NCI-H774 (cell line): ENCODE results near the gene SNX14.
"Not testable (repeated sequence)": the region's sequence is repeated elsewhere in the genome, so short reads cannot be mapped to it uniquely, and the experiment has no call there.

ENCODE experiments used
- DNase-seq: peaks from one replicate; lab custom pipeline; 2025; lab: John Stamatoyannopoulos, UW

The SNX14 gene, protein sequence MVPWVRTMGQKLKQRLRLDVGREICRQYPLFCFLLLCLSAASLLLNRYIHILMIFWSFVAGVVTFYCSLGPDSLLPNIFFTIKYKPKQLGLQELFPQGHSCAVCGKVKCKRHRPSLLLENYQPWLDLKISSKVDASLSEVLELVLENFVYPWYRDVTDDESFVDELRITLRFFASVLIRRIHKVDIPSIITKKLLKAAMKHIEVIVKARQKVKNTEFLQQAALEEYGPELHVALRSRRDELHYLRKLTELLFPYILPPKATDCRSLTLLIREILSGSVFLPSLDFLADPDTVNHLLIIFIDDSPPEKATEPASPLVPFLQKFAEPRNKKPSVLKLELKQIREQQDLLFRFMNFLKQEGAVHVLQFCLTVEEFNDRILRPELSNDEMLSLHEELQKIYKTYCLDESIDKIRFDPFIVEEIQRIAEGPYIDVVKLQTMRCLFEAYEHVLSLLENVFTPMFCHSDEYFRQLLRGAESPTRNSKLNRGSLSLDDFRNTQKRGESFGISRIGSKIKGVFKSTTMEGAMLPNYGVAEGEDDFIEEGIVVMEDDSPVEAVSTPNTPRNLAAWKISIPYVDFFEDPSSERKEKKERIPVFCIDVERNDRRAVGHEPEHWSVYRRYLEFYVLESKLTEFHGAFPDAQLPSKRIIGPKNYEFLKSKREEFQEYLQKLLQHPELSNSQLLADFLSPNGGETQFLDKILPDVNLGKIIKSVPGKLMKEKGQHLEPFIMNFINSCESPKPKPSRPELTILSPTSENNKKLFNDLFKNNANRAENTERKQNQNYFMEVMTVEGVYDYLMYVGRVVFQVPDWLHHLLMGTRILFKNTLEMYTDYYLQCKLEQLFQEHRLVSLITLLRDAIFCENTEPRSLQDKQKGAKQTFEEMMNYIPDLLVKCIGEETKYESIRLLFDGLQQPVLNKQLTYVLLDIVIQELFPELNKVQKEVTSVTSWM

DNA sequence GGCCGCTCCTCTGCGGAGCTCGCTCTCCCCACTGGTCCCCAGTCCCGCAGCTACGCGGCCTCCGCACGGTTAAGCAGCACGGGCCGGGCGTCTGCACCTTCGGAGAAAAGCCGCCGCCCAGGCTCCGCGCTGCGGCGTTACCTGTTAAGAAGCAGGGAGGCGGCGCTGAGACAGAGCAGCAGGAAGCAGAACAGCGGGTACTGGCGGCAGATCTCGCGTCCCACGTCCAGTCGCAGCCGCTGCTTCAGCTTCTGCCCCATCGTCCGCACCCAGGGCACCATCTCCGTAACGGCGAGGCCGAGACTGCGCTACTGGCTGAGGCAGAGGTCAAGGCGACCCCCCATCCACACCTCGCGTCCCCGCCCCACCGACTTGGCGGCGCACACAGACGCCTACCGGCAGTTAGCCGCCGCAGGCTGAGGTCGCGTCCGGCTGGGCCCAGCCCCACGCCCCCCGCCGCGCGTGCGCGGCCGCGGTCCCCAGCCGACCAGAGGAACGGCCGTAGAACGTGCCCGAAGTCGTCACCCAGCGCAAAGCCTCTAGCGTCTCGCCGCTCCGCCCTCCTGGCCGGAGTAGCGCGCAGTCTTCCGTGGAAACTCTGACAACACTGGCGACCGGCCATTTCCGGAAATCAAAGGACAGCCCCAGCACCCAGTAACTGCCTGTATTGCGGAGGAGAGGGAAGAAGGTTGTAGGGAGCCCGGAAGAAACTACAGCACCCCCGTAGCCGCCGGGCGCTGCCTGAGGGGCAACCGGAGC is at the start of gene SNX14:
SNX14 (minus strand) TSS at position 421 of the 759 bp plus-strand sequence; CDS start at position 281, 140 bp downstream.
- DNase-seq, result peak; percentile 98

- peak; percentile 100 for DNase-seq
Observed at GRCh38 chr6:85642774-85643536, 49.3 kb upstream of the SNX14 start, which contains the start of gene SYNCRIP. TSS of gene SYNCRIP (minus strand) at chr6:85642886. CDS start at chr6:85641439, 1,447 bp downstream.

DNA sequence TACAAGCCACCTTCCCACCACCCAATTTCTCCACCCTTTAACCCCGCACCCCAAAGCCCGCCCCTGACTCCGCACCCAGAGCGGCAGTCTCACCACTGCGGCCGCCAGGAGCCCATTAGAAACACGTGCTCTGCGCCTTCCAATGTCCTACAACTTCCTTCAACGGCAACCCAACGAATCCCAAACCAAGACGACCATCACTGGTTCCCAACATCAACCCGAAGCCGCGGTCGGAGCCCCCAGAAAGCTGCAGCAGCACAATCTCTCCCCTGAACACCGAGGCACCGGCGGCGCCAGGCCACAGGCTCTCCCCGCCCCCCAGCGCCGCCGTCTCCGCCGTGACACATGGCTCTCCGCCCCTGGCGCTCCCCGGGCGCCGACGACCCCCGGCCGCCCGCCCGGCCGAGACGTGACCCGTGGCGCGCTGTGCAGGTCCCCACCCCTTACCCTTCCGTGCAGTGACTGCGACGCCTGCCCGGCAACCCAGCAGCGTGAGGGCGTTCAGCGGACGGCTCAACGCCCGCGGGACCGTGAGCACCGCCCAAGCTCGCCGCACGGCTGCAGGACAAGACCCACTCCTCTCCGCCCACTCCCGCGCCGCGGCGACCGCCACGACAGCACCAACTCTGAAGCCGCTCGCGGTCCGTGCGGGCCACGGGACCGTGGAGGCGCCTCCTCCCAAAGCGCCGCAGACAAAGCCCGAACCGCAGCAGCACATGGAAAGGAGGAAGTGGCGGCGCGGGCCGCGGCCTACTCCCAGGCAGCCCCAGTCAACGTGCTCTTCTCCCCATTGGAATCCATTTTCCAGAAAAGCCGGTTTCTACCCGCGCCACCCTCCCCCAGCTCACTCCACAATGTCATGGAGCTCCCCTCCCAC is 48.5 kb upstream of the SNX14 start:
- DNase-seq, result peak; percentile 63

- peak; percentile 63 for DNase-seq
Observed at GRCh38 chr6:85641522-85641896, 47.9 kb upstream of the SNX14 start.

DNA sequence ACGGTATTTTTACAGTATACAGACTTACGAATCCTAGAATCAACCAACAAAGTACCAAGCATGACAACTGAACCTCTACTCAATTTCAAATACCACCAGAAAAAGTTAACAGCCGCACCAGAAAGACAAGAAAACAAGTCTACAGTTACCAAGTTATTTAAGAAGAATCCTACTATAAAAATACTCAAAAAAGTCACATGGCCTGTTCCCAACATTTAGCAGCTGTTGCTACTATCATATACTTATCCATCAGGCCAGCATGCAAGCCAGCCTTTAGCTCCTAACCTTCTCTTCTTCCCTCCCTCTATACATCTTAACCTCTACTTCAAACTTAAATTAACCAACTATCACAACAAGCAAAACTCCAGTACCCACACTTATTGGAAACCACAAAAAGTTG is 47.2 kb upstream of the SNX14 start:
- no peak for DNase-seq

DNA sequence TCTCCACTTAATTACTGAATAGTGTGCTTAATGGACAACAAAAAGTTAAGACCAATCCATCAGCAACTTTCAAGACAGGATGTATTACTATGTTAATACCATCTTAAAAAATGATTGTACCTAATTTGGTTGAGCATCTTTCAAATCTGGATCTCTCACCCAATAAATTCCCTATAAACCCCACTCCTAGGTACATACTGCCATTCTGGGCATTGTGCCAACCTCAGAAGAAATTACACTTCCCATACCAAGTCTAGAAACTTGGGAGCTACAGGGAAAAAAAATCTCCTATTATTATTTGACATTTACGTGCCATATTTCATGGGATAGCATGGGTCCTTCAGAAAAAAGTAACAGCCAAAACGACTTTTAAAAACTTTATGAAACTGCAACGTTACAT is 43.9 kb upstream of the SNX14 start:
- DNase-seq, result no peak

DNA sequence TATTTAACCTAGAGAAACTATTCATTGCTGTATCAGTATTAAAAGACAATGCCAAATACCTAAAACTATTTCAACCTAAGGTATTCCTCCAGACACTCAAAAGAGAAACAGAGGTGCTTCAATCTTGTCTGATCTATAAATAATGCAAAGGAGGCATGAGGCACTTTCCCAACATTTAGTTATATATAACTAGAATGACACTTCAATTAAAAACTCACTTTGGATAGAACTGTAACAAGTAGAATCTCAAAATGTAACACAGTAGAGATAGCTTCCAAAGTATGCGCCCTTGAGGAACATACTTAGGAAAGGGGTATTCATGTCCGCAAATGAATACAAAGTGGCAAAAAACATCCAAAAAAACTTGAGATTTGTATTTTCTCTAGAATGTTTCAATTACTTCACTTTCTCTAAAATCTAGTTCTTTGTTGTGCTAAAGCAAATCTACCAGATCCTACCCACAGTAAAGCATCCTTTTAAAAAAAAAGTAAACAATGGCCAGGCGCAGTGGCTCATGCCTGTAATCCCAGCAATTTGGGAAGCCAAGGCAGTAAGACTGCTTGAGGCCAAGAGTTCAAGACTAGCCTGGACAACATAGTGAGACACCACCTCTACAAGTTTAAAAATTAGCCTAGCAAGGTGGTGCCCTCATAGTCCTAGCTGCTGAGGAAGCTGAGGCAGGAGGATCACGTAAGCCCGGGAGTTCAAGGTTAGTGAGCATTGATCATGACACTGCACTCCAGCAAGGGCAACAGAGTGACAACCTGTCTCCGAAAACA is 38.7 kb upstream of the SNX14 start:
- no peak for DNase-seq

DNA sequence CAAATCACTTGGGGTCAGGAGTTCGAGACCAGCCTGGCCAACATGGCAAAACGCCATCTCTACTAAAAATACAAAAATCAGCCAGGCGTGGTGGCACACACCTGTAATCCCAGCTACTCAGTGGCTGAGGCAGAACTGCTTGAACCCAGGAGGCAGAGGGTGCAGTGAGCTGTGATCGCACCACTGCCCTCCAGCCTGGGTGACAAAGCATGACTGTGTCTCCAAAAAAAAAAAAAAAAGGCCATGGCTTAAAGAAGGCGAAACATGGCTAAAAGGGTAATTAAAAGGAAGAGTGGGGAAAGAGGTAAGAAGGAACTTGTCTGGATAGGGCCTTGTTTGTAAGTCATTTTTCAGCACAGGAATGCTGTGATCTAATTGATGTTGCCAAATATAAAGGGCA is 37.5 kb upstream of the SNX14 start:
- DNase-seq, result not testable (repeated sequence)

DNA sequence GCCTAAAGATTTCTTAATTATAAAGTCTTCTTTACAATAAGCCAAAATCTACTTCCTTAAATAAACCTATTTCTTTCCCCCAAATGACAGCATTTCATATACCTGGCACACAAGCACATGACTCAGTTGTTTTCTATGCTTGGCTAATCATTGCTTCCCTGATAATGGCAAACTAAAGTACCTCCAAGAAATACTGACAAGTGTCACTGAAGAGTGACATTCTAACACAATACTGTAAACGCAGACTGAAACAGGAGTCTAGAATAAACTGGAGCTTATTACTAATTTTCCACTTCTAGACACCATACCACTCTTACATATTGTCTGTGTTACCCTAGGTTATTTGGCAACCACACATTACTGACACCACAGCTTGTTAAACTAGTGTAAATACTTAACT is 34.7 kb upstream of the SNX14 start:
- no peak for DNase-seq

DNA sequence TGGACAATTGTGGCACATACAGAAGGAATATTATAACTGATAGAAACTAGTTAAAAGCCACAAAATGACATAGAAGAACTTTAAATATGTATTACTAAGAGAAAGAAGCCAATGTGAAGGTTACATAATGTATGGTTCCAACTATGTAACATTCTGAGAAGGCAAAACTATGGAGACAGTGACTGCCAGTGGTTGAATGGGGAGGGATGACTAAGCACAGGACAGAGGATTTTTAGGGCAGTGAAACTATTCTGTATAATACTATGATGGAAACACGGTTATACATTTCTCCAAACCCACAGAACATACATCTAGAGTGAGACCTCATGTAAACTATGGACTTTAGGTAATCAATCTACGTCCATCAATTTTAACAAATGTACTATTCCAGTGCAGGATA is 26.6 kb upstream of the SNX14 start:
- no peak for DNase-seq

- DNase-seq, result no peak
Observed at GRCh38 chr6:85614780-85615179, 21.1 kb upstream of the SNX14 start.

- DNase-seq, result no peak
Observed at GRCh38 chr6:85612690-85613474, 19.2 kb upstream of the SNX14 start.

DNA sequence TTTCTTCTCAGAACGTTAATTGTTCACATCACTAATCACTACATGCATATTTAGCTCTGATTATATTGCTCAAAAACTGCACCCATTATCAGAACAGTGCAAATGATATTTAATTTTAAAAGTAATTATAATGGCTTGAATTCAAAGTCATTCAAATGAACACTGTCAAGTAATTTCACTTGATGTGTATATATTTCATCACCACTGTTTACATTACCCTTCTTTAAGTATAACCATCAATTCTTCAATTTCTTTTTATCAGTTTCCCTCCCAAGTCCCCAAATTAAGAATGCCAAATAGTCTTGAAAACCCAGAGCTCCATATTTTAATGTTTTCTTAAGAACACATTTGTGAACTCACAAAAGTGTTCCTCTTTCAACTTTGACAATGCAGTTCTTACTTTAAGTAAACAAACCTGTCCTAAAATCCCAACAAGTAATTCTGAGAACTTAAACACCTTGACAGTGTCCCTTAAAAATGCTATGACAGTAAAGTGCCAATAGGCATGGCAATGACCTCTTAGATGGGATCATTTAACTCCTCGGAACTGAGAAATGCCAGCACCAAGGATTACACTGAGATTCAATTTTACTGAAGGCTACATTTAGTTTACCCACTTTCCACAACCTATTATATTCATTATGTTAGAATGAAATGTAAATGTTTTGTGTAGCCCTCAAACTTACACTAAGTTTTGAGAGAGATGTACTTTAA is 16.7 kb upstream of the SNX14 start:
- DNase-seq, result no peak

- DNase-seq, result no peak
Observed at GRCh38 chr6:85602100-85602499, 8.4 kb upstream of the SNX14 start.

GRCh38 chr6:85600713-85601313 is 7.2 kb upstream of the SNX14 start:
- no peak for DNase-seq

DNA sequence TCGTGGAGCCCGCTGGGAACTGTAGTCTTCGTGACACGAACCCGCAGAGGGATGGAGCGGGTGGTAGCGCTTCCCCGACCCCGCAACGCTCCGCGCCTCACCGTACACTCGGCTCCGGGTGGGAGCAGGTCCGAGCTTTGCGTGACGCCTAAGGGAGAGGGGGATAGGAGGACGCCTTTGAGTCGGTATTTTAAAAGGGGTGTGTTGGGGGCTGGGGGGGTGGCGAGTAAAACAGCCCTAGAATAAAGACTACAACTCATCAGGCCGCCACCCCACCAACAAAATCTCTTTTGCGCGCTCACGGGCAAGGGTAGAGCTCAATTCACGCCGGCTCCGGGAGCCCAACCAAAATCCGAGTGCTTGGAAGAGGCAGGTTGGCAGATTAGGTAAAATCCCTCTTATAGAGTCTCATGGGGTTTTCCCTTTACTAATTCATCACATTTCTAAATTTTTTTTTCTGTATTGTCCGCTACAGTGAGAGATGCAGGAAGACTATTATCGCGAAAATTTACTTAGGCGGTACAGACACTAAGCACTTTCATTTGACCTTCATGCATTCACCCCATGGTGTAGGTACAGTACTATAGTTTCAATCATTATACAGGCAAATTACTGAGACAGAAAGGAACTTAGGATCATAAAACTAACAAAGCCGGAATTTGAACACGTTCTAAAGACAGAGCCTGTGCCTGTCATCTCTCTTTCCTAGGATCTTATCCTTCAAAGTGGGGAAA is 706 bp upstream of the SNX14 start:
- peak; percentile 52 for DNase-seq

- no peak for DNase-seq
Observed at GRCh38 chr6:85592033-85592432, 1.6 kb downstream of the SNX14 start.
